Caco-2 (cell line): ENCODE results near the gene SNPH. TPM values are rescaled to one million over a fixed set of nuclear protein-coding genes. Genes with fewer than 3 reads are reported as not detected.
A peak's percentile ranks its signal among the peaks of the same experiment; 100 is the strongest.

Experiments used
- BruUV-seq: library from RNA; stranded (reverse); fragments of 400-500 nt; replicated peaks from 2 replicates; lab custom pipeline; 2021; lab: Mats Ljungman, UMichigan
- CTCF ChIA-PET: fragments of 300-600 bp; sonication (Branson Sonifier 250); formaldehyde crosslinking; loops from one replicate; lab custom pipeline; 2022; ENCODE audit warnings: antibody characterized with exemption; lab: Charles Lee
- POLR2A ChIA-PET: fragments of 300-600 bp; sonication (Branson Sonifier 250); formaldehyde crosslinking; loops from one replicate; lab custom pipeline; 2022; ENCODE audit warnings: antibody characterized with exemption; lab: Charles Lee
- DNase-seq, 2 experiments: peaks; one replicate each; pipeline versions ENCODE4 v3.0.0 to v3.0.0-alpha.2; 2020 to 2022
- H3K27me3 ChIP-seq: replicated peaks from 2 replicates; pipeline ENCODE4 v1.6.0; 2011; ENCODE audit warnings: low read length; ENCODE audit not compliant: control insufficient read depth, insufficient read depth
- H3K36me3 ChIP-seq: 2 replicates; pipeline ENCODE4 v1.5.1; 2011; ENCODE audit warnings: low read length; ENCODE audit not compliant: control insufficient read depth, insufficient read depth
- H3K4me1 ChIP-seq: fragments of 250-450 bp; sonication (Bioruptor Pico); 2 replicates; pipeline ENCODE4 v1.5.1; 2020; ENCODE audit warnings: mild to moderate bottlenecking
- H3K4me3 ChIP-seq: 2 replicates; pipeline ENCODE4 v1.5.1; 2011; ENCODE audit warnings: low read depth, mild to moderate bottlenecking, control low read depth, low read length
- H3K9me3 ChIP-seq: fragments of 250-450 bp; sonication (Bioruptor Pico); 2 replicates; pipeline ENCODE4 v1.5.1; 2020; ENCODE audit warnings: mild to moderate bottlenecking, moderate library complexity
- H3K27ac Mint-ChIP-seq: one replicate; pipeline ENCODE4 v1.8.0; 2022; ENCODE audit warnings: mixed read lengths; ENCODE audit not compliant: unreplicated experiment
- H3K27me3 Mint-ChIP-seq: one replicate; pipeline ENCODE4 v1.8.0; 2022; ENCODE audit warnings: mixed read lengths; ENCODE audit not compliant: insufficient read depth, unreplicated experiment
- H3K36me3 Mint-ChIP-seq: one replicate; pipeline ENCODE4 v1.8.0; 2022; ENCODE audit warnings: mild to moderate bottlenecking, mixed read lengths; ENCODE audit not compliant: insufficient read depth, unreplicated experiment
- H3K4me1 Mint-ChIP-seq: one replicate; pipeline ENCODE4 v1.8.0; 2022; ENCODE audit warnings: low read depth, mixed read lengths; ENCODE audit not compliant: unreplicated experiment
- H3K4me3 Mint-ChIP-seq: one replicate; pipeline ENCODE4 v1.8.0; 2022; ENCODE audit warnings: mild to moderate bottlenecking, moderate library complexity, mixed read lengths; ENCODE audit not compliant: unreplicated experiment
- H3K9me3 Mint-ChIP-seq: one replicate; pipeline ENCODE4 v1.8.0; 2022; ENCODE audit warnings: mixed read lengths; ENCODE audit not compliant: unreplicated experiment
- intact Hi-C: fragments of 100-400 bp; cut with micrococcal nuclease; formaldehyde crosslinking; loops from one replicate; pipeline ENCODE4 v1.10.0; 2022; ENCODE audit not compliant: unreplicated experiment
- total RNA-seq: library from RNA; stranded (reverse); gene quantifications from 2 replicates; pipeline ENCODE4 v1.2.3, GENCODE V29; 2022
- TF ChIP-seq, protein P1 (sequence below), 2 experiments: fragments of 200-600 bp in 1 of 2; IDR thresholded peaks; 1 replicate in 1 of 2; 2 replicates in 1 of 2; pipeline versions ENCODE4 v1.5.1 to v1.8.0; 2011 to 2022; ENCODE audit warnings: antibody characterized with exemption in 1 of 2, control low read depth in 1 of 2, inconsistent platforms in 1 of 2, low read depth in 1 of 2, low read length in 1 of 2, mild to moderate bottlenecking in 1 of 2, moderate library complexity in 1 of 2; ENCODE audit not compliant: insufficient read depth in 1 of 2, severe bottlenecking in 1 of 2, unreplicated experiment in 1 of 2

The SNPH gene
- total RNA-seq, 1 experiment from 2014 or later = 0.36 TPM

- Mint-ChIP-seq H3K27me3 (peaks cover 1% of the 10 kb centered on the region), H3K9me3 (no peaks in the 10 kb centered on the region), H3K4me1 (peaks cover 13% of the 10 kb centered on the region), H3K36me3 (peaks cover 12% of the 10 kb centered on the region), H3K4me3 (no peak overlapping the region), H3K27ac (no peak overlapping the region)
- H3K27me3 ChIP-seq = no peaks in the 10 kb centered on the region
- peak overlapping the region; percentile 72 for H3K4me3 ChIP-seq
- DNase-seq = no peak
- ChIA-PET POLR2A (interaction anchor here (0.5 to 1.5 kb wide), 15 partner anchors 8 to 177 kb away, joined by 3 to 8 read pairs (median 4); partner anchors contain the start of genes FKBP1A, RAD21L1 and SNPH), CTCF (interaction anchor here (1.0 kb wide), 2 partner anchors 8 to 178 kb away, joined by 3 read pairs; no protein-coding TSS in a partner anchor)
- peaks cover 31% of the 10 kb centered on the region for H3K4me1 ChIP-seq
- H3K9me3 ChIP-seq = no peaks in the 10 kb centered on the region
- TF ChIP-seq, protein P1, sequence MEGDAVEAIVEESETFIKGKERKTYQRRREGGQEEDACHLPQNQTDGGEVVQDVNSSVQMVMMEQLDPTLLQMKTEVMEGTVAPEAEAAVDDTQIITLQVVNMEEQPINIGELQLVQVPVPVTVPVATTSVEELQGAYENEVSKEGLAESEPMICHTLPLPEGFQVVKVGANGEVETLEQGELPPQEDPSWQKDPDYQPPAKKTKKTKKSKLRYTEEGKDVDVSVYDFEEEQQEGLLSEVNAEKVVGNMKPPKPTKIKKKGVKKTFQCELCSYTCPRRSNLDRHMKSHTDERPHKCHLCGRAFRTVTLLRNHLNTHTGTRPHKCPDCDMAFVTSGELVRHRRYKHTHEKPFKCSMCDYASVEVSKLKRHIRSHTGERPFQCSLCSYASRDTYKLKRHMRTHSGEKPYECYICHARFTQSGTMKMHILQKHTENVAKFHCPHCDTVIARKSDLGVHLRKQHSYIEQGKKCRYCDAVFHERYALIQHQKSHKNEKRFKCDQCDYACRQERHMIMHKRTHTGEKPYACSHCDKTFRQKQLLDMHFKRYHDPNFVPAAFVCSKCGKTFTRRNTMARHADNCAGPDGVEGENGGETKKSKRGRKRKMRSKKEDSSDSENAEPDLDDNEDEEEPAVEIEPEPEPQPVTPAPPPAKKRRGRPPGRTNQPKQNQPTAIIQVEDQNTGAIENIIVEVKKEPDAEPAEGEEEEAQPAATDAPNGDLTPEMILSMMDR (IDR thresholded peaks at IDR 0.05; ENCODE audit: insufficient read depth in 1 of 2, low read depth in 1 of 2, low read length in 1 of 2, severe bottlenecking in 1 of 2, unreplicated experiment in 1 of 2) = no peak
- H3K36me3 ChIP-seq = 0 out of 2 replicates have a peak, but pooled peaks cover 1% of the 10 kb centered on the region
- intact Hi-C loops = loop anchor here (5.0 kb wide), 1 partner anchor 66 kb away; the partner anchor contains the start of gene FKBP1A
- no TSS peak for BruUV-seq
These were observed 60.2 kb downstream of the SNPH start for GRCh38 chr20:1326031-1326930.

GRCh38 chr20:1327241-1327653 is 61.2 kb downstream of the SNPH start:
- H3K36me3 Mint-ChIP-seq = peaks cover 12% of the 10 kb centered on the region
- no peaks in the 10 kb centered on the region for H3K9me3 ChIP-seq
- H3K4me1 Mint-ChIP-seq = peaks cover 13% of the 10 kb centered on the region
- H3K4me1 ChIP-seq = peaks cover 31% of the 10 kb centered on the region
- ChIA-PET CTCF (no interaction called here), POLR2A (no interaction called here)
- BruUV-seq = no TSS peak
- TF ChIP-seq, protein P1 (IDR thresholded peaks at IDR 0.05; ENCODE audit: insufficient read depth in 1 of 2, low read depth in 1 of 2, low read length in 1 of 2, severe bottlenecking in 1 of 2, unreplicated experiment in 1 of 2) = no peak
- H3K36me3 ChIP-seq = 0 out of 2 replicates have a peak, but pooled peaks cover 1% of the 10 kb centered on the region
- no peaks in the 10 kb centered on the region for H3K27me3 Mint-ChIP-seq
- H3K9me3 Mint-ChIP-seq = no peaks in the 10 kb centered on the region
- peak in 1 of 2 experiments; percentile 28 for DNase-seq
- intact Hi-C loops = loop anchor here (5.0 kb wide), 1 partner anchor 65 kb away; the partner anchor contains the start of gene FKBP1A
- H3K27me3 ChIP-seq = no peaks in the 10 kb centered on the region
- no peak overlapping the region for H3K4me3 Mint-ChIP-seq
- H3K27ac Mint-ChIP-seq = no peak overlapping the region
- H3K4me3 ChIP-seq = no peak overlapping the region

GRCh38 chr20:1327827-1328679 is 62.0 kb downstream of the SNPH start:
- ChIA-PET CTCF (no interaction called here), POLR2A (no interaction called here)
- no peaks in the 10 kb centered on the region for H3K9me3 ChIP-seq
- TF ChIP-seq, protein P1 (IDR thresholded peaks at IDR 0.05; ENCODE audit: insufficient read depth in 1 of 2, low read depth in 1 of 2, low read length in 1 of 2, severe bottlenecking in 1 of 2, unreplicated experiment in 1 of 2) = no peak
- no TSS peak for BruUV-seq
- H3K4me1 ChIP-seq = peaks cover 31% of the 10 kb centered on the region
- H3K36me3 ChIP-seq = peaks cover 4% of the 10 kb centered on the region
- no peaks in the 10 kb centered on the region for H3K27me3 ChIP-seq
- peaks cover 13% of the 10 kb centered on the region for H3K4me1 Mint-ChIP-seq
- H3K9me3 Mint-ChIP-seq = no peaks in the 10 kb centered on the region
- no peaks in the 10 kb centered on the region for H3K27me3 Mint-ChIP-seq
- H3K27ac Mint-ChIP-seq = peak overlapping the region; percentile 20
- H3K4me3 Mint-ChIP-seq = no peak overlapping the region
- intact Hi-C loops = loop anchor here (5.0 kb wide), 1 partner anchor 64 kb away; the partner anchor contains the start of gene FKBP1A
- H3K4me3 ChIP-seq = no peak overlapping the region
- peaks cover 12% of the 10 kb centered on the region for H3K36me3 Mint-ChIP-seq
- peak in 1 of 2 experiments; percentile 46 for DNase-seq
